DOHH2 (cell line): Measurements from ENCODE around the gene IFNG-AS1.

Experiments used
- CTCF ChIP-seq: fragments of 200-600 bp; sonication (generic); IDR thresholded peaks from one replicate; pipeline ENCODE4 v1.5.1; 2014; ENCODE audit warnings: antibody characterized with exemption, mild to moderate bottlenecking, low read depth, low read length; ENCODE audit not compliant: poor library complexity, severe bottlenecking
- EZH2phosphoT487 ChIP-seq: fragments of 200-600 bp; sonication (generic); IDR thresholded peaks from 2 replicates; pipeline ENCODE4 v1.6.1; 2017; ENCODE audit warnings: borderline replicate concordance, mild to moderate bottlenecking, antibody characterized with exemption, low read length, moderate library complexity, mixed read lengths

DNA sequence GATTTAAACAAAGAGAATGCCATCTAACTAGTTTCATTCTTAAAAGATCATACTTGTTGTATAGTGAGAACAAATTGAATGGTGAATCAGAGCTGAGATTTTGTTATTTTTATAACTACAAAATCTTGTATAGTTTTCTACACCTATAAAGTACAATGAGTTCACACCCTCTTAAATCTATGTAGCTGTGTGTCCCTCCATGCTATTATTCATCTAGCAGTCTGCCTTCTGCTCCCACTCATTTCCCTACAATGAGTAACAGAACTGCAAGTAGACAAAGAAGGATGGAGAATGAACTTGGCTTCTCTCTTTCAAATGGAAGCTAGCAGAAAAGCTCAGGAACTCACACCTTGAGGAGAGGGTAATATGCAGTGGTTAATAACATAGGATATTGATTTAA is 7.1 kb downstream of the IFNG-AS1 start:
- TF ChIP-seq CTCF, result no peak
- TF ChIP-seq EZH2phosphoT487, result no peak
